Coronary artery (tissue), 2 donors: ENCODE measurements around the gene PIP5KL1.
"Not testable (repeated sequence)": the region's sequence is repeated elsewhere in the genome, so short reads cannot be mapped to it uniquely, and the experiment has no call there.

Experiments used
- DNase-seq: peaks from one replicate; pipeline ENCODE4 v3.0.0-alpha.2; 2017; ENCODE audit warnings: low spot score
- H3K27ac ChIP-seq, 2 donors: fragments of 200-600 bp; sonication (generic); one replicate each; pipeline ENCODE4 v1.5.1; 2016 to 2019
- H3K4me3 ChIP-seq: fragments of 200-600 bp; sonication (generic); 2 replicates; pipeline ENCODE4 v1.5.1; 2016; ENCODE audit warnings: mild to moderate bottlenecking, moderate library complexity
- TF ChIP-seq, protein P1 (sequence below): fragments of 200-600 bp; sonication (generic); IDR thresholded peaks from one replicate; pipeline ENCODE4 v1.5.1; 2019; ENCODE audit warnings: antibody characterized with exemption

PIP5KL1 gene

DNA sequence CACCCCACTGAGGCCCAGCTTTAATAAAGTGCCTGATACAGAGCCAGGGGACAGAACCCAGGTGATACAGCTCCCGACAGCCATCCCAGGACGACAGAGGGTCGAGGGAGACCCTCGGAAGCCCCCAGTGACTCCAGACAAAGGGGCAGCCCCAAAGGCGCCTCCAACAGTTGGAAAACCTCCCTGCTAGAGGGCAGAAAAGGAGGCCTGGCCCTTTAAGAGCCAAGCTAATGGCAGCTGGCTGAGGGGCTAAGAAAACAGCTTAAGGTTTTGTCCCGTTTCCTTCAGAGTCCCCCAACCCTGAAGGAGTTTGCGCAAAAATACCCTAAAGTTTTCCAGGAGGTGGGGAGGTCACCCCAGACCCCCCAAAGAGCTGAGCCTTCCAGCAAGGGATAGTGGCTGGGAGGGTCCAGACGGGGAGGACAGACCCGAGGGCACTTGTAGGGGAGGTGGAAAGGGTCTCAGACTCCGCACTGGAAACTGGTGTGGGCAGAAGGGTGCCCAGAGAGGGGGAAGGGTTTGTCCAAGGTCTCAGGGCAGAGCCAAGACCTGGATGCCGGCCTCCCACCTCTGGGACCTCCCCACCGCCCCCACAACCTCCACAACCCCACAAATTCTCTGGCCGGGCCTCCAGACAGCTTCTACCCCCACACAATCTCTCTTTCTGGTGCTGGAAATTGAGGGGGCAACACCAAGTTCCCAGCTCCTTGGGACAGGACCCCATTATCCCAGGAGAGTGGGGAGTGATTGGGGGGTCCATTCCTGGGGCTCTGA is 44.9 kb downstream of the PIP5KL1 start:
- no peak for DNase-seq
- TF ChIP-seq, protein P1, sequence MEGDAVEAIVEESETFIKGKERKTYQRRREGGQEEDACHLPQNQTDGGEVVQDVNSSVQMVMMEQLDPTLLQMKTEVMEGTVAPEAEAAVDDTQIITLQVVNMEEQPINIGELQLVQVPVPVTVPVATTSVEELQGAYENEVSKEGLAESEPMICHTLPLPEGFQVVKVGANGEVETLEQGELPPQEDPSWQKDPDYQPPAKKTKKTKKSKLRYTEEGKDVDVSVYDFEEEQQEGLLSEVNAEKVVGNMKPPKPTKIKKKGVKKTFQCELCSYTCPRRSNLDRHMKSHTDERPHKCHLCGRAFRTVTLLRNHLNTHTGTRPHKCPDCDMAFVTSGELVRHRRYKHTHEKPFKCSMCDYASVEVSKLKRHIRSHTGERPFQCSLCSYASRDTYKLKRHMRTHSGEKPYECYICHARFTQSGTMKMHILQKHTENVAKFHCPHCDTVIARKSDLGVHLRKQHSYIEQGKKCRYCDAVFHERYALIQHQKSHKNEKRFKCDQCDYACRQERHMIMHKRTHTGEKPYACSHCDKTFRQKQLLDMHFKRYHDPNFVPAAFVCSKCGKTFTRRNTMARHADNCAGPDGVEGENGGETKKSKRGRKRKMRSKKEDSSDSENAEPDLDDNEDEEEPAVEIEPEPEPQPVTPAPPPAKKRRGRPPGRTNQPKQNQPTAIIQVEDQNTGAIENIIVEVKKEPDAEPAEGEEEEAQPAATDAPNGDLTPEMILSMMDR = no peak
- peak overlapping the region; percentile 32 to 60 for H3K27ac ChIP-seq
- no peak overlapping the region for H3K4me3 ChIP-seq

DNA sequence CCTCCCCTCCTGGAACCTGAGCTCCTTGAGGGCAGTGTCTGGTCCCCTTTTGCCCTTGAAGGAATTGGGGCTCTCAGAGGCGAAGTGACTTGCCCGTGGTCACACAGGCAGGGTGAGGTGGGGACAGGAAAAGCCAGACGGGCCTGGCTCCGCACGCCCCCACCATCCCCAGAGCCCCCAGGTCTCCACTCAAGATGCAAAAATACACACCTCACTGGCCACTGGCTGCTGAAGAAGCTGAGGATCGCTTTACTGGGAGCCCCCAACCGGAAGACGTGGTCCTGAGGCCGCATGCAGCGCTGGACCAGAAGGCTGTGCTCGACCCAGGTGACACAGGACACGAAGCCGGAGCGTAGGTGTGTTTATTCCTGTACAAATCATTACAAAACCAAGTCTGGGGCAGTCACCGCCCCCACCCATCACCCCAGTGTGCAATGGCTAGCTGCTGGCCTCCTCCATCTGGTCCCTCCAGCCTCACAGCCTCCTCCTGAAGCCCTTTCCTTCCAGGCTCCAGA is 45.5 kb downstream of the PIP5KL1 start:
- no peak for DNase-seq
- H3K4me3 ChIP-seq = no peak overlapping the region
- TF ChIP-seq, protein P1 = no peak
- peak overlapping the region; percentile 32 to 60 for H3K27ac ChIP-seq

DNA sequence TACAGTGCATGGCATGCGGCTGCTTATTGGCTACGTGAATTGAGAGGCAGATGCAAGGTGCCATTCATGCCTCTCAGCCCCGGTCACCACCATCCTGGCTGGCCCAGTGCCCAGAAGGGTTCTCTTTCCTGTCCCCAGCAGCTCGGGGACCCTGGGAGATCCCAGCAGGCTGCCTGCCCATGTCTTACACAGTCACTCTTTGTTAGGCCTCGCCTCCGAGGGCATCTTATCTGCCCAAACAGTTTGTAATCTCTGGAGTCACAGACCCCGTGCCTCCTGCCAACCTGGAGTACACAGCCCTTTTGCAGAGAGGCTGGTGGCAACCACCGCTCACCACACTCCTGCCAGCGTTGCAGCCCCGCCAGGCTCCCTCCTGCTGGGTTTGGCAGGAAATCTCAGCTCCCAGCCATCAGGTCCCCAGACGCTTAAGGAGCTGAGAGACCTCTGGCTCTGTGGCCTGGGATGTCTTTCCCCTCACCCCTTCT is 46.1 kb downstream of the PIP5KL1 start:
- DNase-seq = no peak
- TF ChIP-seq, protein P1 = no peak
- Histone ChIP-seq H3K27ac (peak overlapping the region; percentile 32 to 60), H3K4me3 (no peak overlapping the region)

DNA sequence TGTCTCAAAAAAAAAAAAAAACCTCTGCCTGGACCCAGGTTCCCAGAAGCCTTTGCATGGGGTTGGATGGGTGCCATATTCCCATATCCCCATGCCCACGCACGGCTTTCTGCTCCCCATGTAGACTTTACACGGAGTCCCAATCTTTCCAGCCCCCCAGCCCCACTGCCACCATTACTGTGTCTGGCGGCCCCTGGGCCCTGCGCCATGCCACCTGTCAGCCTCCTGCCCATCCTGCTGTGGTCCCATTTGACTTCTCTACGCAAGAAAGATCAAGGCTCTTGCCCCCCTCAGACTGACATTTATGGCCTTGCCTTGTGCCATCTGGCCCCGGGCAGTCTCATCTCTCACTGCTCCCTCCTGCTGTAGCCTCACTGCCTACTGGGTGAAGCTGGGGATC is 46.6 kb downstream of the PIP5KL1 start:
- TF ChIP-seq, protein P1 = no peak
- no peak for DNase-seq
- Histone ChIP-seq H3K4me3 (no peak overlapping the region), H3K27ac (peak overlapping the region in 1 of 2 donors; percentile 60)

DNA sequence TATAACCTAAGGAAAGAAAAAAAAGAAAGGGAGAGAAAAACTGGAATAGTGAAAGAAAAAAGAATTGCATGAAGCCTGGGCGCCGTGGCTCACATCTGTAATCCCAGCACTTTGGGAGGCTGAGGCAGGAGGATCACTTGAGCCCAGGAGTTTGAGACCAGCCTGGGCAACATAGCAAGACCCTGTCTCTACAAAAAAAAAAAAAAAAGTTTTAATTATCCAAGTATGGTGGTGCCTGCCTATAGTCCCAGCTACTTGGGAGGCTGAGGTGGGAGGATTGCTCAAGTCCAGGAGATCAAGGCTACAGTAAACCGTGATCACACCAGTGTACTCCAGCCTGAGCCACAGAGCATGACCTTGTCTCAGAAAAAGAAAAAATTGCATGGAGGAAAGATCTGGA is 48.9 kb downstream of the PIP5KL1 start:
- H3K27ac ChIP-seq, DNase-seq, H3K4me3 ChIP-seq: not testable (repeated sequence)

DNA sequence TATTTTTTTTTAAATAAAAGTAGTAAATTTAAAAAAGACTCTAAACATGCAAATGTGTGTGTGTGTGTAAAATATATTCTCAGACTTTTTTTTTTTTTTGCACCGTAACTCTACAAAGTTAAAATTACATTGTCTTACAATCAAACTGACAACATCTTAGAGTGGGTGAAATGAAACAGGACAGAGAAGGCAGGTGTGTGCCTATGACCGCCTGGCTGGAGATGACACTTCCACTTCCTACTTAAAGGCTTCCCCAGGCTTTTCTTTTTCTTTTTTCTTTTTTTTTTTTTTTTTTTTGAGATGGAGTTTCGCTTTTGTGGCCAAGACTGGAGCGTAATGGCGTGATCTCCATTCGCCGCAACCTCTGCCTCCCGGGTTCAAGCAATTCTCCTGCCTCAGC is 50.4 kb downstream of the PIP5KL1 start:
- Histone ChIP-seq H3K4me3 (no peak overlapping the region), H3K27ac (no peak overlapping the region)
- DNase-seq = no peak
- TF ChIP-seq, protein P1 = no peak

DNA sequence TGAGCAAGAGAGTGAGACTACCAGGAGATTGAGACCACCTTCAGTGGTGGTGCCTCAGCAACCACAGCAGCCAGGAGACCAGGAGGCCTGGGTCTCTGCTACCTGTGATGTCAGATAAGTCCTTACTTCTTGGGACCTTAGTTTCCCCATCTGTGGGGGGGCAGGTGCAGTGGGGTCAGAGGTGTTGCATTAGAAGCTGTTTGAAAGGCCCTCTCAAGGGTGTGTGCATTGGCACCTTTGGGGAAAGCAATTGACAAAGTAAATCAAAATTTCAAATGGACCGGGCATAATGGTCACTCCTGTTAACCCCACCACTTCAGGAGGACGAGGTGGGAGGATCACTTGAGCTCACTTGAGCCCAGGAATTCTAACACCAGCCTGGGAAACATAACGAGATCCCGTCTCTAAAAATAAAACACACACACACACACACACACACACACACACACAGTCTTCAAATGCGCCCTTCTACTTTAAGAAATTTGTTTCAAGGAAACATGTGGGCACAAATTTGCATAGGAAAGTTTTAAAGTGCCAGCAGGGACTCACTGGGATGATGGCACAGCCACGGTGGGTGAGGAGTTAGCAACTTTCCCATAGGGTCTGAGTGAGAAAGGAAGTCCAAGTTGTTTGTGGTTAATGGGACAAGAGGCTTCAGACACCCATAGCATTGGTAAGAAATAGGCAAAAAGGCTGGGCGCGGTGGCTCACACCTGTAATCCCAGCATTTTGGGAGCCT is 51.8 kb downstream of the PIP5KL1 start:
- TF ChIP-seq, protein P1 = no peak
- Histone ChIP-seq H3K27ac (peak overlapping the region in 1 of 2 donors; percentile 0), H3K4me3 (no peak overlapping the region)
- peak; percentile 47 for DNase-seq
